ENCODE data around the gene PGS1. TPM values are rescaled to one million over a fixed set of nuclear protein-coding genes. Genes with fewer than 3 reads are reported as not detected.

PGS1 gene
- total RNA-seq, 1 donor from 2014 or later: 84.0 TPM

DNA sequence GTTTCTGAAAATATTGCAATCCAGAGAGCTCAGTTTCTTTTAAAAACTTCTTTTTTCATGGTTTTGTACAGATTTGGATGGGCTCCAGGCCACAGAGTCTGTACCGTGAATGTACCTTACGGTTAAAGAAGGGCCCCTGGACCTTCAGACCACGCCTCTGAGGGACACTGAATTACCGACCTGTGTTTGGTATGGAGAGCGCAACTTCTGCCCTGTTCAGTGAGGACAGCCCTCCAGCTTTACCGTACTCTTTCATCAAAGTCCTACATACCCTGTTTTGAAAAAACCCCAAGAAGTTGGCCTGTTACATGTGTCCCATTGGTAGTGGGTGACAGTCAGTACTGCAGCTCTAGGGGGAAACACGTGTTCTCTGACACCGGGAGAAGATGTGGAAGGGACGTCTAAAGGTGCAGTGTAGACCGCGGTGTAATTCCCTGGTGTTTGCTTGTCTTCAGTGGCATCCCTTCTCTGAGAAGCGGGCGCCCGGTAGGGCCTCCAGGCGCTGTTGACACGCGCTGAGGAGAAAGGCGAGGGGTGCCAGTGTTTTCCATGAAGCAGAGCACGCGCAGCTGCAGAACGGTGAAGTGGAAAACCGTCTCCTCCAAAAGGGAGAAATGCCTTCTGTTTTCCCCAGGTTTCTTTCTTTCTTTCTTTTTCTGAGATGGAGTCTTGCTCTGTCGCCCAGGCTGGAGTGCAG, 6.2 kb downstream of the PGS1 start:
- no peak for DNase-seq (ENCODE audit: extremely low read depth, low read depth, low spot score)

DNA sequence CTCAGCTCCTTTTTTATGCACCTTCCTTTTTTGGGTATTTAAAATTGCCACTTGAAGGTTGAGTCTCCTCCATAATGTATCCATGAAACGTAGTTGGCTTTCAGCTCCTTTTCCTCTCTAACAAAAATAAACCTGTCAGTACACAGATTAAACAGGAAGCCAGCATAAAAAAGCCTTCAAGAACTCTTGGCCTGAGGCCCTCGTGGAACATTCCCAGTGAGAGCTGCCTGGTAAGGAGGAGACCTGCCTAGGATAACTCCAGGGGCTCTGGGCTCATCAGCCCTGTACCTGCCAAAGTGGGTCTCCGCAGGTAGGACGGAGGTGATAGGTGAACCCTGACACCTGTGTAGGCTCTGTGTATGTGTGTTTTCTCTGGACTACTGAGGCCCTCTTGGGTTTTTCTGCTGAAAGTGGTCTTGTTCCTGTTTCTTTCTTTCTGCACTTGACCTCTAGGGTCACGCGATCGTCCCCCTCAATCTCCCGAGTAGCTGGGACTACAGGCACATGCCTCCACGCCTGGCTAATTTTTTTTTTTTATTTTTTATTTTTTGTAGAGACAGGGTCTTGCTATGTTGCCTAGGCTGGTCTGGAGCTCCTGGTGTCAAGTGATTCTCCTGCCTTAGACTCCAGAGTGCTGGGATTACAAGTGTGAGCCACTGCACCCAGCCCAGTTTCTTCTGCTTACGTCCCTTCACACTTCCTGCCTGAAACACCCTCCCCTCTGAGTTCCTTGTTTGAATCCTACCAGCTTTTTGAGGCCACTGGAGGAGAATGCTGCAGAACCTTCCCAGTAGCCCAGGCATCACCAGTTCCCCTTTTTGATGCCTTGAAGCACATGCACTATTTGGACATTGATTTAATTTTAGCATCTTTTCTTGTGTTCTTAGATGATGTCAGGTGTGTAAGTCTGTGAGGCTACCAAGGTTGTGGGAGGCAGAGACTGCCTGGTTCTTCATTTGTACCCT, 9.8 kb downstream of the PGS1 start:
- DNase-seq (ENCODE audit: extremely low read depth, low read depth, low spot score): no peak

- DNase-seq (ENCODE audit: extremely low read depth, low read depth, low spot score): no peak
Measured at GRCh38 chr17:78390241-78391050, 12.0 kb downstream of the PGS1 start.

- DNase-seq (ENCODE audit: extremely low read depth, low read depth, low spot score): no peak
Measured at GRCh38 chr17:78391051-78391431, 12.6 kb downstream of the PGS1 start.

- no peak for DNase-seq (ENCODE audit: extremely low read depth, low read depth, low spot score)
Measured at GRCh38 chr17:78391843-78392242, 13.4 kb downstream of the PGS1 start.

DNA sequence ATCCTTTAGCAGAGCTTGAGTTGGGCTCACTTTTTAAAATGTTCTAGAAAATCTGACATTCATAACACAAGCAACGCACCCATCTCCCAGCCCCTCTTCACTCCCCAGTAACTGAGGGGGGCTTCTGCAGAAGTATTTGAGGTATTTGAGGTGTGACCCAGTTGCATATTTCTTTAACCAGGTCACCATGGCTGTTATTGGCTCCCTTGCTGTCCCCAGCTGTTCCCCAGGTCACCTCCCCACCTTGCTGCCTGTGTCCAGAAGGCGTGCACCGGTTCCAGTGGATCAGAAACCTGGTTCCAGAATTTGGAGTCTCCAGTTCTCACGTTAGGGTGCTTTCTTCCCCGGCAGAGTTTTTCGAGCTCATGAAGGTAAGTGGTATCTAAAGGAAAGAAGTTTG, 13.8 kb downstream of the PGS1 start:
- DNase-seq (ENCODE audit: extremely low read depth, low read depth, low spot score): no peak

GRCh38 chr17:78393575-78393974, 15.1 kb downstream of the PGS1 start:
- no peak for DNase-seq (ENCODE audit: extremely low read depth, low read depth, low spot score)

GRCh38 chr17:78394209-78394608, 15.8 kb downstream of the PGS1 start:
- DNase-seq (ENCODE audit: extremely low read depth, low read depth, low spot score): no peak

GRCh38 chr17:78395155-78395554, 16.7 kb downstream of the PGS1 start:
- no peak for DNase-seq (ENCODE audit: extremely low read depth, low read depth, low spot score)

- no peak for DNase-seq (ENCODE audit: extremely low read depth, low read depth, low spot score)
Measured at GRCh38 chr17:78396441-78397337, 18.2 kb downstream of the PGS1 start.

DNA sequence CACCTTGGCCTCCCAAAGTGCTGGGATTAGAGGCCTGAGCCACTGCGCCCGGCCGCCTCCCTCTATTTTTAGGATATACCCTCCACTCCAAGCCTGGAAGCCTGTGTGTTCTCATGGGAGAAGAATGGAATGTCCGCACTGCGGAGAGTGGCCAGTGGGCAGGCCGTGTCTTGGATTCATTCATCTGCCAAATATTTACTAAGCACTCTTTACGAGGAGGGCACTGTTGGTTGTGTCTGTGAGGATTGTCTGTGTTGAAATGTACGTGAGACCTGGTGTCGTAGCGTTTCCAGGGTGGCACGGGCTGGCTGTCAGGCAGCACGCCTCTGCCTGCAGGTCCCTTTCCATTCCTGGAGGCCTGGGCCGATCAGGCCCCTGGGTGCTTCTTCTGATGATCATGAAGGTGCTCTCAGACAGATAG, 19.2 kb downstream of the PGS1 start:
- DNase-seq (ENCODE audit: extremely low read depth, low read depth, low spot score): no peak

GRCh38 chr17:78398390-78398789, 19.9 kb downstream of the PGS1 start:
- DNase-seq (ENCODE audit: extremely low read depth, low read depth, low spot score): no peak

DNA sequence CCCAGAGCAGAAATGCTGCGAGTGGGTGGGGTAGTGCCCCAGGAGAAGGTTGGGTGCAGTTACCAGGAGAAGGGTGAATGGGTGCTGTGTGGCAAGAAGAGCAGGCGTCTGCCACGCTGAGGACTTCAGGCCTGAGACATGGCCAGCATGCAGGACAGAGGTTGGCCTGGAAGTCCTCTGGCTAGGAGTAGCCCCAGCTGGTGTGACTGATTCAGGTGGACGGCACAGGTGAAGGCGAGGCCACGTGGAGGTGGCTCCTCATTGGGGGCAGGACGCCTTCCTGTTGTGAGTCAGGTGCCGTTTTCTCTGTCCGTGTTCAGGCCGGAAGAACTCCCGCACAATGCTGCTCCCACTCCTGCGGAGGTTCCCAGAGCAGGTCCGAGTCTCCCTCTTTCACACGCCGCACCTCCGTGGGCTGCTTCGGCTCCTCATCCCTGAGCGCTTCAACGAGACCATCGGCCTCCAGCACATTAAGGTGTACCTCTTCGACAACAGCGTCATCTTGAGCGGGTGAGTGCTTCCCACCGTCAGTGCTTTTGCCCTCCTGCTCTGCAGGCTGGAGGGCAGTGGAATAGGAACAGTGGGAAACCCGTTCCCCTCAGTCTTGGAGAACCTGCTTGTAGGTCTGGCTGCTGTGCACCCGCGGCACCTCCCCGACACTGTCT, 20.7 kb downstream of the PGS1 start:
- no peak for DNase-seq (ENCODE audit: extremely low read depth, low read depth, low spot score)

- no peak for DNase-seq (ENCODE audit: extremely low read depth, low read depth, low spot score)
Measured at GRCh38 chr17:78399693-78400144, 21.3 kb downstream of the PGS1 start.

DNA sequence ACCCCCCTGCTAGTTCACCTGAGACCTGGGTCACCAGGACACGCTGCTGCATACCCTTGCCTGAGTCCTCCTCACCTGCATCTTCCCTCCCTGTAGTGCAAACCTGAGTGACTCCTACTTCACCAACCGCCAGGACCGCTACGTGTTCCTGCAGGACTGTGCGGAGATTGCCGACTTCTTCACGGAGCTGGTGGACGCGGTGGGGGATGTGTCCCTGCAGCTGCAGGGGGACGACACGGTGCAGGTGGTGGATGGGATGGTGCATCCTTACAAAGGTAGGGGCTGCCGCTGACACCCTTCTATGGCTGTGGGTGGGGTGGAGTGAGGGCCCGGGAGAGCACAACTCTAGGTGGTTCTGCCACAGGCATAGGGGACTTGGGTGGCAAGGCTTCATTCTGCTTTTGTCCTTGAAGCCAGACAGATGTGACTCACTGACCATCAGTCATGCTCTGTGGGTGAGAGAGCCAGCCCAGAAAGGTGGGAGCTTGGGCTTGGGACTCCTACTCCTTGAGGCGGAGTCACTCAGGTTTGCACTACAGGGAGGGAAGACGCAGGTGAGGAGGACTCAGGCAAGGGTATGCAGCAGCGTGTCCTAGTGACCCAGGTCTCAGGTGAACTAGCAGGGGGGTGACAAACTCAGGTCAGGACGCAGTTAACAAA, 22.3 kb downstream of the PGS1 start:
- no peak for DNase-seq (ENCODE audit: extremely low read depth, low read depth, low spot score)

GRCh38 chr17:78401246-78401645, 22.8 kb downstream of the PGS1 start:
- DNase-seq (ENCODE audit: extremely low read depth, low read depth, low spot score): no peak

DNA sequence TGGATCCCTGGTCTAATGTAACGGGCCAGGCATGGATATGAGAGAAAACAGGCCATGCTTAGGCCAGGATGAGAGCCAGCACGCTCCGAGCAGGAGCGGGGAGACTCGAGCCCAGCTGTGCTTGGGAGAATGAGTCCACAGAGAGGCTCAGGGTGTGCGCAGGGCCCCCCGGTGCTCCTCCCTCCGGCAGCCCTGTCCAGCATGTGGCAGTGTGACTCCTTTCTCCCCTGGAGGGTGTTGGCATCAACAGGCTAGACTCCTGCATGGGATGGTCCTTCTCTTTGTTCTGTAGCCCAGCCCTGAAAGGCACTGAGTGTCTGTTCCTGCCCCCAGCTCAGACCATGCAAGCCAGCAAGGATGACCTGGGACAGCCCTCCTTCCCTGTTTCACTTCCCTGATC, 23.4 kb downstream of the PGS1 start:
- DNase-seq (ENCODE audit: extremely low read depth, low read depth, low spot score): no peak

GRCh38 chr17:78403822-78404221, 25.4 kb downstream of the PGS1 start:
- no peak for DNase-seq (ENCODE audit: extremely low read depth, low read depth, low spot score)

DNA sequence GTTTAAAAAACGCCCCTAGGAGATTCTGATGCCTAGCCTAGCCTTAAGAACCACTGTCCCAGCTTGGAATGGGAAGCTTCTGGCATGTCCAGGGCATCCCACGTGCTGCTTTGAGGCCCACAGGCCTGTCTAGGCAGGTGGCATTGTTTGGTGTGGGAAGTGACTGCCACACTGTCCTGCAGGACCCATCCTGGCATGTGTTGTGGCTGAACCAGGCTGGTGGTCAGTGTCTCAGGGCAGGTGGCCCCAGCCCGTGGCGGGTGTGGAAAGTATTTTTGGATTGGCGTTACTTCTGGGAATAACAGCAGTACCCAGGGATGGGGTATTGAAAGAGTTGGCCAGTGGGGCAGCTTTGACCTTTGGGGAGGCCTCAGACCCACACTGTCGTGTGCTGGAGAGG, 27.9 kb downstream of the PGS1 start:
- DNase-seq (ENCODE audit: extremely low read depth, low read depth, low spot score): no peak

Measured in glomerular endothelial cell (primary cell).